ENCODE measurements around the gene YBX1. TPM values are rescaled to one million over a fixed set of nuclear protein-coding genes. Genes with fewer than 3 reads are reported as not detected.

YBX1 gene
- total RNA-seq, 1 experiment from 2014 or later = 1,098 TPM

- no peak for TF ChIP-seq E2F5 (CRISPR knock-in tag; IDR thresholded peaks at IDR 0.05)
- no peak for TF ChIP-seq SP1 (CRISPR knock-in tag; conservative IDR thresholded peaks at IDR 0.05)
- no peak for TF ChIP-seq GABPB1 (CRISPR knock-in tag; IDR thresholded peaks at IDR 0.05)
Measured at GRCh38 chr1:42738678-42739226, 56.5 kb downstream of the YBX1 start (continued).

- no peaks in the 10 kb centered on the region for H3K27me3 Mint-ChIP-seq (ENCODE audit: low read depth)
Measured at GRCh38 chr1:42739753-42740700, 57.8 kb downstream of the YBX1 start, which contains the start of gene CLDN19. Gene CLDN19, minus strand, starts transcription at chr1:42740236. Its CDS starts 173 bp downstream, at chr1:42740063.

GRCh38 chr1:42740851-42741580 lies 58.8 kb downstream of the YBX1 start:
- H3K27me3 Mint-ChIP-seq (ENCODE audit: low read depth) = no peaks in the 10 kb centered on the region
- H3K9me3 Mint-ChIP-seq = no peaks in the 10 kb centered on the region
- CTCF ChIA-PET = interaction anchor here (1.0 to 2.5 kb wide), 11 partner anchors 11 to 163 kb away, joined by 3 to 22 read pairs (median 4); partner anchors contain the start of genes C1orf50, P3H1 and YBX1
- no peak overlapping the region for H3K27ac Mint-ChIP-seq
- H3K4me3 Mint-ChIP-seq = peak overlapping the region; percentile 41; the same call in 1 of the 2 replicates
- ATAC-seq (peak; percentile 4; the same call in 1 of the 2 replicates), DNase-seq (ENCODE audit: low spot score) (peak; percentile 57)
- TF ChIP-seq FOXP4 (CRISPR knock-in tag; IDR thresholded peaks at IDR 0.05) (peak; percentile 31; the same call in 1 of the 2 replicates), ZNF121 (CRISPR knock-in tag; IDR thresholded peaks at IDR 0.05) (no peak), USF2 (CRISPR knock-in tag; IDR thresholded peaks at IDR 0.05) (0 out of 2 replicates have a peak, but pooled peaks have one; percentile 20)
- POLR2A ChIA-PET = interaction anchor here (0.5 to 1.3 kb wide), 4 partner anchors 26 to 101 kb away, joined by 3 to 6 read pairs (median 4); partner anchors contain the start of genes C1orf50, P3H1 and YBX1
- peaks cover 4% of the 10 kb centered on the region; the same call in 1 of the 2 replicates for H3K36me3 Mint-ChIP-seq
- peaks cover 47% of the 10 kb centered on the region for H3K4me1 Mint-ChIP-seq

More at GRCh38 chr1:42739753-42740700, 57.8 kb downstream of the YBX1 start, which contains the start of gene CLDN19:
- ChIA-PET POLR2A (interaction anchor here (0.6 to 1.3 kb wide), 11 partner anchors 15 to 404 kb away, joined by 3 to 9 read pairs (median 3); partner anchors contain the start of genes C1orf50, P3H1, PPIH and YBX1), CTCF (interaction anchor here (0.7 to 2.5 kb wide), 12 partner anchors 10 to 333 kb away, joined by 3 to 22 read pairs (median 4); partner anchors contain the start of genes C1orf50, P3H1 and YBX1)
- H3K36me3 Mint-ChIP-seq = no peaks in the 10 kb centered on the region
- H3K4me1 Mint-ChIP-seq = peaks cover 47% of the 10 kb centered on the region
- H3K9me3 Mint-ChIP-seq = no peaks in the 10 kb centered on the region
- H3K27ac Mint-ChIP-seq = peak within 1 kb of the TSS; percentile 72
- H3K4me3 Mint-ChIP-seq = peak within 1 kb of the TSS; percentile 57
- ATAC-seq = peak; percentile 92
- TF ChIP-seq GTF2I (CRISPR knock-in tag; conservative IDR thresholded peaks at IDR 0.05) (no peak), ZNF138 (CRISPR knock-in tag; conservative IDR thresholded peaks at IDR 0.05) (0 out of 2 replicates have a peak, but pooled peaks have one; percentile 69), SP1 (CRISPR knock-in tag; conservative IDR thresholded peaks at IDR 0.05) (peak; percentile 66; the same call in 1 of the 2 replicates)
- peak; percentile 90 for DNase-seq (ENCODE audit: low spot score)

GRCh38 chr1:42741706-42742105 lies 59.5 kb downstream of the YBX1 start:
- TF ChIP-seq ZNF423 (CRISPR knock-in tag; IDR thresholded peaks at IDR 0.05) (peak; percentile 23; the same call in 1 of the 2 replicates), NR1H2 (CRISPR knock-in tag; IDR thresholded peaks at IDR 0.05) (no peak), TEAD1 (CRISPR knock-in tag; IDR thresholded peaks at IDR 0.05) (no peak), JAZF1 (CRISPR knock-in tag; IDR thresholded peaks at IDR 0.05) (no peak), E2F1 (CRISPR knock-in tag; IDR thresholded peaks at IDR 0.05) (no peak), E2F4 (CRISPR knock-in tag; IDR thresholded peaks at IDR 0.05; ENCODE audit: borderline replicate concordance, low read depth) (no peak), CTCF (IDR thresholded peaks at IDR 0.05) (no peak)
- no peak overlapping the region for H3K4me3 Mint-ChIP-seq
- CTCF ChIA-PET = interaction anchor here (1.0 to 2.4 kb wide), 2 partner anchors 16 to 25 kb away, joined by 4 to 18 read pairs; partner anchors contain the start of genes C1orf50 and P3H1
- no peak overlapping the region for H3K27ac Mint-ChIP-seq
- H3K27me3 Mint-ChIP-seq (ENCODE audit: low read depth) = no peaks in the 10 kb centered on the region
- peaks cover 47% of the 10 kb centered on the region for H3K4me1 Mint-ChIP-seq
- POLR2A ChIA-PET = interaction anchor here (0.5 kb wide), 1 partner anchor 102 kb away, joined by 3 read pairs; no protein-coding TSS in a partner anchor
- DNase-seq (ENCODE audit: low spot score) (no peak), ATAC-seq (no peak)
- peaks cover 8% of the 10 kb centered on the region; the same call in 1 of the 2 replicates for H3K36me3 Mint-ChIP-seq
- no peaks in the 10 kb centered on the region for H3K9me3 Mint-ChIP-seq
